Amniotic epithelial cell (primary cell): Measurements from ENCODE around the gene MESD.

Experiments
- DNase-seq: peaks from one replicate; pipeline ENCODE4 v3.0.0-alpha.2; 2010; ENCODE audit warnings: low read depth

The MESD gene

DNA sequence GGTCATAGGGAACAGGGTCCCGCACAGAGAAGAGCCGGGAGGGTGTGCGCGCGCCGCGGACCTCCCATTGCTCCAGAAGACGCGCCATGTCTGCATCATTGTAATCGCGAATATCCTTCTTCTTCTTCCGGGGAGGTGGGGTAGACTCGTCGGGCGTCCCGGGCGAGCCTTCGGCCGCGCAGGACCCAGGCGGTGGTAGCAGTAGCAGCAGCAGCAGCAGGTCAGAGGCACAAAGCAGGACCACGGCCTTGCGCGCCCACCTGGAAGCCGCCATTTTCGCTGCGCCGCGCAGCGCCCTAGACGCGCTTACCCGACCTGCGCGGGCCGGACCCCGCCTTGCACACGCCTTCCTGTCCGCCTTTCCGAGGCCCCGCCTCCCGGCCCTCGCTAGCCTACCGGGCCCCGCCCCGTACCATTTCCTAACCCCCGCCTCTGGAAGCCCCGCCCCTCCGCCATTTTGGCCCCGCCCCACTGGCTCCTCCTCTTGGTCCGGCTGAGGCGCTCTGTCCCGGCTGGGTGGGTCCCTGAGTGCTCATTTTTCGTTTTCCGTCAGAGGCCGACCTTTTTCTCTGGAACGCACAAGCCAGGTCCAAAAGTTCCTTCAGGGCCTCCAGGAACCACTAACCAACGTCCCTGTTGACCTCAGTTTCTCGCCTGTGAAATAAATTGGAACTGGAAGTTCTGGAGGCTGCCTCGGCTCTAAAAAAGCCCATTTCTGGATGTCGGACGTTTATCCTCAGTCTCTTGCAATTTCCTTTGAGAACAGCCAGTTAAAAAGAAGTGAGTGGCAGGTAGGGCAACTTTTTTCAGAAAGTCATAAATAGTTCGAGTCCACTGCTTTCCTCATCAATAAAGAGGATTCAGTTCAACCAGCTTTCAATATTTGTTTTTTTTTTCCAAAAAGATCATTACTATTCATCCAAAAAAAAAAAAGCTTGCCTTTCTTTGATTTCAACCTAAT lies at the start of gene MESD:
MESD (minus strand) TSS at position 302 of the 961 bp plus-strand sequence; CDS start at position 274, 28 bp downstream.
- peak; percentile 89 for DNase-seq

DNA sequence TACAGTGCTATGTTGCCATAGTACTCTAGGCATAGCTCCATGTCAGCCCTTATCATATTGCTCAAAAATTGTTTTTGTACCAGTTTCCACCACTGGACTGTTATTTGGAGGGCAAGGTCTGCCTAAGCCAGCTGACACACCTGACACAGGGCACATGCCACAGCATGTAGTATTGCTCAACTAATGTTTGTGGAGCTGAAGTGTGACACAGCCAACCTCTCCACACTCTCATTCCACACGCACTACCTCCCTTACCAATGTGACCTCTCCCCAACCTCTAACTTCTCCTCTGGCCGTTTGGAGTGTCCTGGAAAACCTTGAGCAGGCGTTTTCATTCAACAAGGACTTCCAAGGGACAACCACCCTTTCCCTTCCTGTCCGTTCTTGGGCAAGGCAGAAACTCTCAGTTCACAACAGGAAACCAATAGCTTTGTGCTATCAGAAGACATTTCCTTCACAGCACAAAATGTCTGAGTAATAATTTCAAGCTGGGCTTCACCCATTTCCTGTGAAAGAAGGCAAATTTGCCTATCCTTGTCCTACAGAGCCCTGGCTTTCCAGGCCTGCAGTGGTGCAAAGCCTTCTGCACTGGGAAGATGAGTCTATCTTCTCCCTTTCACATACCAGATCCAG lies 49.5 kb upstream of the MESD start:
- DNase-seq = no peak

DNA sequence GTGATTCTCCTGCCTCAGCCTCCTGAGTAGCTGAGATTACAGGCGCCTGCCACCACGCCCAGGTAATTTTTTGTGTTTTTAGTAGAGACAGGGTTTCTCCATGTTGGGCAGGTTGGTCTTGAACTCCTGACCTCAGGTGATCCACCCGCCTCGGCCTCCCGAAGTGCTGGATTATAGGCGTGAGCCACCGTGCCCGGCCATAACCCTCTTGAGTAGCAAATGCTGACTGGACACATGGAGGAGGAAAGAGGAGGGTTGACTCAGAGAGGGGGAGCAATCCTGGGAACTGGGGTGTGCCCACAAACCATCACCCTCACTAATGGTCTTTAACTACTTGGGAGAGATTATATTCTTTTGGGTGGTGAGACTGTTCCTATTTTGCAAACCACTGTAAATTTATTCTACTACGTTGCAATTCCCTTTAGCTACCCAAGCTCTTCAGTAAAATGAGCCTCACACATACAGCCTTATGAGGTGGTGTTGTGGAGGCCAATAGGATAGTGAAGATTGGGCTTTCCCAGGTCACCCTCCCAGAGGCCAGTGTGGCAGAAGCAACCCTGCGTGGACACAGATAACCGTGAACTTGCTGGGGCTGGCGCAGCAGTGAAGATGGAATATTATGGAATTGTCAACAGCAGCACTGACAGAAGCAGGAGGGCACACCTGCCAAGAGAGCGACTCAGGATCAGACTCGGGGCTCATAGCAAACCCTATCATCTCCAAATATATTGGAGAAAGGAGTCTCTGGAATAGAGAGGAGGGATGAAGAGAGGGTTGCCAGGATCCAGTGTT lies 48.5 kb upstream of the MESD start:
- DNase-seq = no peak

DNA sequence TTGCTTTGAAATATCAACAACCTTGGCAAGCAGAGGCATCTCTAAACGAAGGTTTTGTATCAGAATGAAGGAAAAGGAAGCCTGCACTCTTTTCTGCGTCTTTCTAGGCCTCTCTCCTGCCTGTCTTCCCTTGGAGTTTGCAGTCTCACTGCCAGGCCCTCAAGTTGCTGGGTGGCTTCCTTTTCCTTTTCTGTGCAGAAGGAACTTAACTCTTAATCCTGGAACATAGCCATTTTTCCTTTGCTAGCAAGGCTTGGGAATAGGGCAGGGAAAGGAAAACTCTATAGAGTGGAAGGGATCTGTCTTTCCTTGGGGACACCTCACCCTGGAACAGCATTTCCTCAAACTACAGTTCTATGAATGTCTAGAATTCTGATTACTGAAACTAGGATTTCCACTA lies 43.9 kb upstream of the MESD start:
- DNase-seq = no peak

DNA sequence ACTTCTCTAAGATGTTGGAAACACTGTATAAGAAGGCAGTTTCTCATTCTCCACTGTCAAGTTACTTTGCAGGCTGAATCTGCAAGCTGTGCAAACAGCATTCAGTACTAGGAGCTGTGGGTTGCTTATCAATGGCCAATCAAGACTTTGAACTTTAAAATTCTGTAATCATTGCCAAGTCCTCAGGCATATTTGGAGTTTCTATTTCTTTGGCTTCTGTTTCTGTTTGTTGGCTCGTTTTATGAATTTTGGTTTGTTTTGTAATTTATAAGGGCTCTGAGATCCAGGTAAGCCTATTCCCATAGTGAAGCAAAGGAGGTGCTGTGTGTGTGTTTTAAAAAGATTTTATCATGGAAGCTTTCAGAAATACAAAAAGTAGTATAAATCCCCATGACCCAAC lies 43.2 kb upstream of the MESD start:
- DNase-seq = no peak

DNA sequence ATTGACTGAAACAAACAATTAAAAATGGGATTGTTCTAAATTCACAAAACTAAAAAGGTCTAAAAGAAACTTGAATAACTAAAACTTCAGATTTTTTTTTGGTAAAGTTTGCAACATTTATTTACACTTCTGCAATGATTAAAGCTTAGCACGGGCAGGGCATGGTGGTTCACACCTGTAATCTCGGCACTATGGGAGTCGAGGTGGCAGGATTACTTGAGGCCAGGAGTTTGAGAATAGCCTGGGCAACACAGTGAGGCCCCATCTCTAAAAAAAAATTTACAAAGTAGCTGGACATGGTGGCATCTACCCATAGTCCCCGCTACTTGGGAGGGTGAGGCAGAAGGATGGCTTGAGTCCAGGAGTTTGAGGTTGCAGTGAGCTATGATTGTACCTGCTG lies 42.7 kb upstream of the MESD start:
- DNase-seq = no peak

DNA sequence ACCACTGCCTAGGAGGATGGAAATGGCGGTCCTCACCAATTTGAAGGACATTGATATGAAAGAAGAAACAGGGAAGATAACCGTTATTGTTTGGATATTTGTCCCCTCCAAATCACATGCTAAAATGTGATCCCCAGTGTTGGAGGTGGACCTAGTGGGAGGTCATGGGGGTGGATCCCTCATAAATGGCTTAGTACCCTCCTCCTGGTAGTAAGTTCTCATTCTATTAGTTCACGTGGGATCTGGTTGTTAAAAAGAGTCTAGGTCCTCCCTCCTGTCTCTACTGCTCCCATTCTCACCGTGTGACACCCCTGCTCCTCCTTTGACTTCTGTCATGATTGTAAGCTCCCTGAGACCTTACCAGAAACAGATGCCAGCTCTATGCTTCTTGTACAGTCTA lies 41.6 kb upstream of the MESD start:
- DNase-seq = no peak

DNA sequence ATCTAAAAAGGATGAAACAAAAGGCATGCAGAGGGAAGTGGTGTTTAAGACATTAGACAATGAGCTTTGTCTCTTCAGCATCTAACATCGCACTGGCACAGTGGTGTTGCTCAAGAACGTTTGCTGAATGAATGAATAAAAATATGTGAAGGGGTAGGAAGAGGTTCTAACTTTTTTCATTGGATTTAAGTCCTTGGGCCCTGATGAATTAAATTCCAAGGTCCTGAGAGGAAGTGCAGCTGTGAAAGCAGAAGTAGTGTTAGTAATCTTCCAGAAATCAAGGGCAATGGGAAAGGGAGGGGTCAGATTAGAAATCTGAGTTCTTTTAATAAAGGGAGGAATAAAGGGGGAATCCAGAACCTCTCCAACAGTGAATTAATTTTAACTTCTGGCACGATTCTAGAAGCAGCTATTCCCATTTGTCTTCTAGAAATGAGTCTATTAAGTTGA lies 40.7 kb upstream of the MESD start:
- no peak for DNase-seq

DNA sequence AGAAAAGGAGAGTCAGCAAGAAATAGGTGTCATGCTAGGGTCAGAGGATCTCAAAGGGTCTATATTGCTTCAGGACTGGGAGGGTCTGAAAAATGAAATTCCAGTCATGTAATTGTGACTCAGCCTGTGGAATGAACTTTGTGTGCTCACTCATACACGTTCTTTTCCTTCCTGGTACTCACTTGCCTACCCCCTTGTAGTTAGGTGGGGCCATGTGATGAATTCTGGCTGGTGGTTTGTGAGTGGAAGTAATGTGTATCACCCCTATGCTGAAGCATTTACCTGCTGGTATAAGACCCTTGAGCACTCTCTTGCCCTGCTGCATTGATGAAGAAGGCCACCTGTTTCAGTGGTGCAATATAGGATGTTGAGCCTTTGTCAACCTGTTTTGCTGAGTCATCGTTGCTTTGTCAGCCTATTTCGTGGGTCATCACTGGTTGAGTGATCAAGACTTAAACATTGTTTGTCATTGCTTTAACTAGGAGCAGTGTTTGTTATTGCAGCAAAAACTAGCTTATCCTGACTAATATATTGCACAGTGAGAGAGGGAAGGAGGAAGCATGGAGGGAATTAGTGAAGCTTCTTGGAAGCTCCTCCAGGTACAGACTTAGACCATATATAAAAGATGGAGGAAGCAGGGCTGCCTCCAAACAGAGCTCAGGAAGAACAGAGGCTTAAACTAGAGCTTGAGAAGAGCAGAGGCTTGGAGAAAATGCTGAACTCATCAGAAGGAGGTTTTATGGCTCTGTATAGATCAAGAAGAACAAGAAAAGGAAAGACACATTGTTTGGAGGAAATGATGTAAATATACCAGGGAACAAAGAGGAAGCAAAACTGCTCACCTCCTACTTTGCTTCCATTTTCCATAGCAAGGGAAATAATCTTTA lies 40.0 kb upstream of the MESD start:
- DNase-seq = peak; percentile 13

DNA sequence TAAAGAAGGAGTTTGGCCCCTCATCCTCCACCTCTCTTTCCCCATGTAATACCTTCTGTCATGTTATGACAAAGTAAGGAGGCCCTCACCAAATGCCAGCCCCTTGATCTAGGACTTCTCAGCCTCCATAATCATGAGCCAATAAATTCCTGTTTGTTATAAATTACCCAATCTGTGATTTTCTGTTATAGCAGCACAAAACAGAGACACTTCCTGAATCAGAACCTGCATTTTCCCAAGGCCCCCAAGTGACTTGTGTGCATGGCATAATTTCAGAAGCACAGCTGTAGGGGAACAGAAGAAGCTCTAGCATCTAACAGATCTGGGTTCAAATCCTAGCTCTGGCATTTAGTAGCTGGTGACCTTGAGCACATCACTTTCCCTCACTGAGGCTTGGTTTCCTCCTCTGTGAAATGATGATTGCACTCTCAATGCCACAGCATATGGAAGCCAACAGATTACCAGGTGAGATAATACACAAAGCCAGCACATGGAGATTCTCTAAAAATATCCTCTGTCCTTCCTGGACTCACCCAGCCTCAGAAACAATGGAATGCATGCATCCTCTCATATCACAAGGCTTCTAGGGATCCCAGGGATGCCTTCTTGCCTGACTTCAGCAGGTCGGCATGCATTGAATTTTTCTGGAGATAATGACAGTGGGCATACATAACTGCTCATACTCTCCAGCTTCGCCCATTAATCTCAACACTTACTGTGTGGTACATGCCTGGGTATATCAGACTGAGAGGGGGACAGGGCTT lies 37.4 kb upstream of the MESD start:
- peak; percentile 35 for DNase-seq

DNA sequence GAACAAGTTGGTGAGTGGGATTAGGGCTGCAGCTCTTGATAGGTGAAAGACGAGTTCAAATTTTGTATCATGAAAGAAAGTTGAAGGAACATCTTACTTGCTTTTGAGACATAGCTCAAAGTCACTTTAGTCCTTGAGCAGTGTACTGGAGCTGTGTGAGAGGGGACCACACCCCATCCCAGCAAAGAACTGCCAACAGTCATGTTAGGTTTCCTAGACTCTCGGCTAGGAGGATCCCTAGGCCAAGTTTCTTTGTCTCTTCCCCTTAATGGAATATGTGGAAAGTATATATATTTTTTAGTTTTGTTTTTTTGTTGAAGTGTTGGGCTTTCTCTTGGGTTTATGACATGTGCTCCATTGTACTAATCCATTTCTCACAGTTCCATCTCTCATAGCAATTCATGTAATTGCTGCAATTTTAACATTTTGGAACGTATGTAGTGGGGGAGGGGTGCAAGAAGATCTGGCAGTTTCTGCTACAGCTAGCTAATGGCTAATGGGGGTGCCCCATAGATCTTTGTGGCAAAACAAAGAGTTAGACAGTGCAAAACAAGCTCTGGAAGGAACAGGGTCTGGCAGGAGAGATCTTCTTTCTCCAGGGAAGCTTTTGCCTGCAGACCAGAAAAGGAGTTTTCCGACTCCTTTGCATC lies 36.2 kb upstream of the MESD start:
- no peak for DNase-seq

DNA sequence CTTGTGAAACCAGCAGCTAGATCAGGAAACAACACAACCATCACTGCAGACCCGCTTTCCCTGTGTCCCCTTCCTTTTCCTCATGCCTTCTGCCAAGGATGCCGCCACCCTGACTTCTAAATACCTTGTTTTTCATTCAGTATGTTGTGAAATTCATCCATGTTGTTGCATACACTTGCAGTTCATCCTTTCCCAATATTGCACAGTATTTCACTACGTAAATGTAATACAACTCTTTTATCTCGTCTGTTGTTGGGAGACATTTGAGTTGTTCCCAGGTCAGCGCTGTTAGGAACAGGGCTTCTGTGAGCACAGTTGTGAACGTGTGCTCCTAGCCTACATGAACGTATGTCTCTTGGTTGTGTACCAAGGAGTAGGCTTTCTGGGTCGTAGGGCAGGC lies 35.3 kb upstream of the MESD start:
- peak; percentile 29 for DNase-seq

DNA sequence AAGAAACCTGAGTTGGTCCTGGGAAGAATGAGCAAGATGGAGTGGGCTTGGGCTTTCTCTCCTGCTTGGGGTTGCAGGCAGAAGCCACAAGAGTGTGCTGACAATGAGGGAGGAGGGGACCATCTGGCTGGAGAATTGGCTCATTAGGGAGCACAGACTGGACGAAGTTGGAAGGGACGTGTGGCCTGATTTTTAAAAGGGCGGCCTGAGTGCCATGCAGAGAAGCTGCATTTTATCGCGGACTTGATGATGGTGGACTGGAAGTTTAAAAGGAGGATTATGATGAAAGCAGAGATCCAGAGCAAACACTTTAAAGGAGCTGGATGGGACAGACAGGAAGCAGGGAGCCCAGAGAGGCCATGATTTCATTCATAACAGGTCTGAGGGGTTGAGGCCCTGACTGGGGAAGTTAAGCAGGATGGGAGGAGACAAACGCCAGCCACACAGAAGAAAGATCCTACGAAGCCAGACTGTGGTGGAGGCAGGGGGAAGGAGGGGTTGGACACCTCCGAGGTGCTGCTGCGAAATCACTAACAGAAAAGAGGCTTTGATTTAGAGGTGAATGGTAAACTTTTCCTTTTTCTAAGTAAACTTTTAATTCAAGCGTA lies 34.8 kb upstream of the MESD start:
- DNase-seq = no peak

DNA sequence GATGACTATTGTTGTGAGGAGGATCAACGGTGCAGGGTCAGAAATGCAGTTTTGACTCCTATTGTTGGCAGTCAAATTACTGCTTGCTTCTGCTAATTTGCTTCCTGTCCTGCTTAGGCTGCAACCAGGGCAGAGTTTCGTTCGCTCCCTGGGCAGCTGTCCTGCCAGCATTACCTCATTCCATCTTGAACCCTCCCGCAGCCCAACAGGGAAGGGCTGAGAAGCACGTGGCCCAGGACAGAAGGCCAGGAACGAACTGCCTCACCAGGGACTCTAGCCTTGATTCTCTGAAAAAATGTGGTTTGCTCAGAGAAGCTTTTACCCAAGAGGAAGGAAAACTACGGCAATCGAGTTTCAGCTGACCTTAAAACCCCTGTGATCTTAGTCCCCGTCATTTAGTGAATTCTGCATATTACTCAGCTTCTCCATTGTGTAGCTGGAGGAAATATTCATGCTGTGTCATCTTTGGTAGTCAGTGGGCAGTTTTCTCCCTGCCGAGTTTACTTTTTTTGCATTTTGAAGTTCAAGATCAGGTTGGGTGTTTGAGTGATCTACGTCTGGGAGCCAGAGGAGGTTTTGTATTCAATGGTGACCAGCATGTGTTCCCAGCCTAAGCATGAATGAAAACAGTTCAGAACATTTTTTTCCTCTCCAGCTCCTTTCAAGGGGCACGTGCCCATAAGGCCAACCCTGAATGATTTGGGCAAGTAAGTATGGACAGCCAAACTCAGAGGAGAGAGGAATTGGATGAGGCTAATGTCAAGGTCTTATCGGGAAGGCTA lies 34.1 kb upstream of the MESD start:
- DNase-seq = peak; percentile 41

DNA sequence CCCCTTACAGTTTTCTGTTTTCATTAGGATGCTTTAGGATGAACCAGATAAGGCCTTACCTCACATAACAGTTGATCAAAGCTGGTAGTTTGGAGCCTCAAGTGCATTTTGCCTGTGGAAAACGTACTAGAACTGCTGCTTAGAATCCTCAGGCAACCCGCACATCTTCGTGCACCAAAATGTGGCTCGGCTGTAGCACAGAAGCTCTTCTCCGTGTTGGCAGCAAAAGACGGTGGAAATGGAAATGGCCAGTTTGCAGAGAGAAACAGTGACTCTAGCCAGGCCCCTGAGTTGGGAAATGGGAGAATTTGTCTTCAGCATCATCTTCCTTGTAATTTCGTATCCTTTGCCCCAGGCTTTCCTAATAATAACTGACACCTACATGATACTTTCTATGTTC lies 31.7 kb upstream of the MESD start:
- no peak for DNase-seq

DNA sequence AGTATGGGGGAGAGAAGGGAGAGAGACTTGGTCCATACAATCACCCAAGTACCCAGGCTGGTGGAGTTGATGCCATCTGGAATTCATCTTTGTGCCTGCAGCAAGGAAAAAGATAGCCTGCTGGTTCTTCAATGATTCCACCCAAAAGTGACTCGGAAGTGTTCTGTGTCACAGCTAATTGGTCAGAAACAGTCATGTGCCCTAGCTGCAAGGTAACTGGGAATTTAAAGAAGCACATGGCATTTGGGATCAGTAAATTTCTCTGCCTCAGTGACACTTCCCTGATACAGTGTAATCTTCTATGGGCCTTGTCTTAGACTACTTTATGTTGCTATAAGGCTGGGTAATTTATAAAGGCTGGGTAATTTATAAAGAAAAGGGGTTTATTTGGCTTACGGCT lies 28.6 kb upstream of the MESD start:
- no peak for DNase-seq

DNA sequence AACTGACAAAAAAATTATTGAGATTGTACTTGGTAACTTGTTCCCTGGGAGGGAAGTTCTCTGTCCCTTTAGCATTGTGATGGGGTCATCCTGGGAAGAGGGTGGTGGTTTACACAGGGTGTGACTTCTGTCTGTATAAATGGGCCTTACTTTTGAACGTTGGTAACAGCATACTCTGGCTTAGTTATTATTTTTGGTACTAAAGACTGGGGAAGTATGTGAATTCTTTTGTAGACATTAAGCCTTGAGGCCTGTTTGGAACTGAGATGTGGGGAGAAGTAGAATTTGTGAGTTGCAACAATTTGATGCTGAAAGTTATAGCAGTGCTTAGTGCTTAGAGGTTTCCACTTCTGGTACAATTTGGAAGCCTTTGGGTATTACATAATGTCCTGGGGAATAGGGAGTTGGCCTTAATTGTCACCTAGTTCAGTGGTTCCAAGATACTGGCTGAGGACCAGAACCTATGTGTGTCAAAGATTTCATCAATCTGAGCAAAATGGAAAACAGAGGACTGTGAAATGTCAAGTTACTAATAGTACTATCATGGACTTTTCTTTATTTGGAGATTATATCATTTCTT lies 27.0 kb upstream of the MESD start:
- DNase-seq = no peak

DNA sequence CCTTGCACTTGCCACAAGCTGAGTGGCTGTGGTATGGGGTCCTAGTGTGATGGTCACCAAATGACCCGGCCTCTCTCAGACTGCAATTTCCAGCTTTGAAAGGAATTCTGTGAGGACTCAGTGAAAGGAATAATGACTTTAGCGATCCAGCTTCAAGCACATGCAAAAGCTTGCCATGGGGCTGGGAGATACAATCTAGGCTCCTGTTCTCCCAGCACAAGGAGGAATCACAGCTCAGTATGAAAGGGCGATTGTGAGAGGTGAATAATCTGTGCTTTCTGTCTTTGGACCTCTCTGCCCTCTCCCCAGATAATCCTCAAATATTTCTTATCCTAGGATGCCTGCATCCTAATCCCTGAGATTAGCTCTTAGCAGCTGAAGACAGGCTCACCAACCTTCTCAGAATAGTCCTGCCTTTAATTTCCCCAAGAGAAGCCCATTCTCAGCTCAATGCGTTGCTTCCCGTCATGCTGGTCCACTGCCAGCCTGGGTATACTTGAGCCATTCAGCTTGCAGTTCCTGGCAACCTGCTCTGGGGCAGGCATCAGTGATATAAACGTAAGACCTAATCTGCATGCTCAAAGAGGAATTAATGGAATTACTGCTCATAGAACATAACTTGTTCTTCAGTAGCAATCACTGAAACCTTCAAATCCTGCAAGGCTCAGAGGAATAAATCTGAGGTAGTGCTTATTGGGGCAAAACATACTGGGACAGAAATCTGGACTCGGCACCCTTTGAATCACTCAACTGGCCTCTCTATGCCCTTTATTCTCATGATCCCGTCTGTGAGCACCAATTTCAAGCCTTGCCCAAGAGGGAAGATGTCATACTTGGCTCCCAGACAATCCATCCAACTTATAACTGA lies 26.2 kb upstream of the MESD start:
- DNase-seq = no peak
